H54 (cell line): ENCODE measurements around the gene CLIP1.
"Not testable (repeated sequence)": the region's sequence is repeated elsewhere in the genome, so short reads cannot be mapped to it uniquely, and the experiment has no call there.

ENCODE experiments used
- DNase-seq: peaks from one replicate; pipeline ENCODE4 v3.0.0; 2011; ENCODE audit warnings: low spot score, mixed read lengths; ENCODE audit not compliant: insufficient read length
- FAIRE-seq: peaks from 3 replicates; lab custom pipeline; 2011; peaks lifted over from hg19 to GRCh38; lab: Jason Lieb, UNC
- POLR2A ChIP-seq: IDR thresholded peaks from 2 replicates; pipeline ENCODE4 v1.6.1; 2011; ENCODE audit warnings: low read depth, mild to moderate bottlenecking, low read length

CLIP1 gene

DNA sequence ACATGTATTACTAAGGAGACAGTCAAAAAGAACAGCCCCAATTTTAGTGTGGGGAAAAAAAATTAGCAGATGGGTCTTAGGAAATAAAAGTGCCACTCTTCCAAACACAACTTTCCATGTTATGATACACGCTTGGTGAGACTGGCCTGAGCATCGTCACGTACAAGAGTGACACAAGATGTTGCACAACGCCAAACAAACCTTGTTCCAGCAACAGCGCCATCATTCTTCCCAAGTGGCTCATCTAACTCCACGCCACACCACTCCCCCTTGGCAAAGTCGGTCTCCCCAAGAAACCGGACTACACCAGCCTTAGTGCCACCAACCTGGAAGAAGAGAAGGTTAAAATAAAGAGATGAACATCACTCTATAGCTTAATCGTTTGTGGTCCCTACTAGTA, 58.7 kb downstream of the CLIP1 start:
- DNase-seq (no peak), FAIRE-seq (no peak)
- no peak for TF ChIP-seq POLR2A

DNA sequence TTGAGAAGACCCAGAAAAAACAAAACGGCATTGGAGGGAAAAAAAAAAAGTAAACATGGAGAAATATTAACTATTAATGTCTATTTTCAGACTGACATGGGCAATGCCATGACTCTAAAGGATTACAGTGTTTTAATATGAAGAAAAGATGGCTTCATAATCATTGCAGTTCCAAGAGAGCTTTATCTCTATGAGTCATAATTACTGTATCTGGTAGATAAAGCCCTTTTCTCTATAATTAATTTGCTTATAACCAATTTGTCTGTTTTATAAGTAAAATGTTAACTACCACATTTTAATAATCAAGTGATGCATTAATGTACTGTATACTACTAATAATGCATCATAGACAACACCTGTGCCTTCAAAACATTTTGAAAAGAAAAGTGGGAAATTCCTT, 59.7 kb downstream of the CLIP1 start:
- TF ChIP-seq POLR2A = no peak
- FAIRE-seq (no peak), DNase-seq (no peak)

DNA sequence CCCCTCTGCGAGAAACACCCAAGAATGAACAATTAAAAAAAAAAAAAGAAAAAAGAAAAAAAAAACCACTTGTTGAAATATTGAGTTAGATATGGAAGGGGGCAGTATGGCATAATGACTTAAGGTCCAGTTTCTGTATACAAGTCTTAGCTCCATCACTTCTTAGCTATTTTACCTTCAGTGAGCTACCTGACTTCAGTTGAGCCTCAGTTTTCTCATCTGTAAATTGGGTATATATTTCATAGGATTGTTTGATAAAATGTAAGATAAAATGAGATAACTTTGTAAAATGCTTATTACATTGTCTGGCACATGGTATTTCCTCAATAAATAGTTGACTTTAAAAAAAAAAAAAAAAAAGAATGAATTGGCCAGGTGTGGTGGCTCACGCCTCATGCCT, 64.1 kb downstream of the CLIP1 start:
- FAIRE-seq, DNase-seq: not testable (repeated sequence)

DNA sequence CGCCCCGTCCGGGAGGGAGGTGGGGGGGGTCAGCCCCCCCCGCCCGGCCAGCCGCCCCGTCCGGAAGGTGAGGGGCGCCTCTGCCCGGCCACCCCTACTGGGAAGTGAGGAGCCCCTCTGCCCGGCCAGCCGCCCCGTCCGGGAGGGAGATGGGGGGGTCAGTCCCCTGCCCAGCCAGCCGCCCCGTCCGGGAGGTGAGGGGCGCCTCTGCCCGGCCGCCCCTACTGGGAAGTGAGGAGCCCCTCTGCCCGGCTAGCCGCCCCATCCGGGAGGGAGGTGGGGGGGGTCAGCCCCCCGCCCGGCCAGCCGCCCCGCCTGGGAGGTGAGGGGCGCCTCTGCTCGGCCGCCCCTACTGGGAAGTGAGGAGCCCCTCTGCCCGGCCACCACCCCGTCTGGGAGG, 64.9 kb downstream of the CLIP1 start:
- FAIRE-seq, DNase-seq: not testable (repeated sequence)

DNA sequence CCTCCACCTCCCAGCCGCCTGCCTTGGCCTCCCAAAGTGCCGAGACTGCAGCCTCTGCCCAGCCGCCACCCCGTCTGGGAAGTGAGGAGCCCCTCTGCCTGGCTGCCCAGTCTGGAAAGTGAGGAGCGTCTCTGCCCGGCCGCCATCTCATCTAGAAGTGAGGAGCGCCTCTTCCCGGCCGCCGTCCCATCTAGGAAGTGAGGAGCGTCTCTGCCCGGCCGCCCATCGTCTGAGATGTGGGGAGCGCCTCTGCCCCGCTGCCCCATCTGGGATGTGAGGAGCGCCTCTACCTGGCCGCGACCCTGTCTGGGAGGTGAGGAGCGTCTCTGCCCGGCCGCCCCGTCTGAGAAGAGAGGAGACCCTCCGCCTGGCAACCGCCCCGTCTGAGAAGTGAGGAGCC, 65.5 kb downstream of the CLIP1 start:
- FAIRE-seq, DNase-seq: not testable (repeated sequence)

DNA sequence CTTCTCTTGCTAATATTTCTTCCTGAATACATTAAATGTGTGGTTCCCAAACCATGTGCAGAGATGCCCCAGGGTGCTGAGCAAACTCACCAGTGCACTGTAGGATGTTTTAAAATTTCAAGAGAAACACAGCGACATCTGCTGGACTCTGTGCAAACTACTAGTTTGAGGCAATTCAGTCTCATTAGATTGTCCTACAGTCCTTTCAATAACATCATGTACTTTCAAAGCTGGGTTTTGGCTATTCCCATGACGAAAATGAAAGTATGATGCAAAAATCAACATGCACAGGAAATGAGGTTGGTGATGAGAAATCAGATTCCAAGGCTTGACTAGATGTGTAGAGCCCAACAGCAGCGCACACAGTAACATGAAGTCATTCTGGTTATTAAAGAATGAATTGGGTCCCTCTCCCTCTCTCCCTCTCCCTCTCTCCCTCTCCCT, 66.3 kb downstream of the CLIP1 start:
- DNase-seq (peak; percentile 30), FAIRE-seq (peak; percentile 36)
- no peak for TF ChIP-seq POLR2A

DNA sequence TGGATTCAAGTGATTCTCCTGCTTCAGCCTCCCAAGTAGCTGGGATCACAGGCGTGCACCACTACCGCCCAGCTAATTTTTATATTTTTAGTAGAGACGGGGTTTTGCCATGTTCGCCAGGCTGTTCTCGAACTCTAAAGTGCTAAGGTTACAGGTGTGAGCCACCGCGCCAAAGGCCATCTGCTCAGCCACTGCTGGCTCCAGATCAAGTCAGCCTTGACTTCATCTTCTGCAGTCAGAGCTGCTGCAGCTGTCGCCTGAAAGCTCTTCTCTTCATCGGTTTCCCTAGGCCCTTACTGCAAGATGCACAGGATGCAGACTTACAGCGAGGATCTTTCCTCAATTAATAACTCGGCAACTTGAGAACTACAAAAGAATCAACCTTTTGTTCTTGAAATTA, 66.8 kb downstream of the CLIP1 start:
- DNase-seq = no peak
- no peak for FAIRE-seq
- TF ChIP-seq POLR2A = no peak

DNA sequence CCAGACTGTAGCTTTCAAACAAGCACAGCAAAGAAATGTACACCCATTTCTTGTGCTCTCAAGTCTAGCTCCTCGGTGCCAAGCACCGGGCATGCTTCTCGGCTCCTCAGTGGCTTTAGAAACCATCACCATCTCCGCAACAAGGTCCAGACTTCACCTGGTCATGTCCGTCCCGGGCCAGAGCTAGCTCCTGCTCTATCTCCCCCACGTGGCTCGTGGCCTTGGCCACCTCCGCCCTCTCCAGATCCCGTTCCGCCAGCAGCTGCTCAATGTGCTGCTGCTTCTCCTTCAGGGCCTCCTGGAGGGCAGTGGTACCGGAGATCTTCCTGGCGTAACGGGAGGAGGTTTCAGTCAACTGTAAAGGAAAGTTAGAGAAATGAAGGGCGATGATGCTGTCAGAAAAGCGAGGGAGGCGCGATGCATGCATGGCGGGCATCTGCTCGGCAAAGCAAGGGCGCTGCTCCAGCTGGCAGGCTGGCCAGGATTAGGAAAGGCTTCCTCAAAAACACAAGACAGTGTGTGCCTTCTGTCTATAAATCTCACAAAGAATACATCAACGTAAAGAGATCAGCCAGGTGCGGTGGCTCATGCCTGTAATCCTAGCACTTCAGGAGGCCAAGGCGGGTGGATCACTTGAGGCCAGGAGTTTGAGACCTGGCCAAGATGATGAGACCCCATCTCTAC, 67.4 kb downstream of the CLIP1 start:
- DNase-seq = no peak
- TF ChIP-seq POLR2A = no peak
- FAIRE-seq = no peak

DNA sequence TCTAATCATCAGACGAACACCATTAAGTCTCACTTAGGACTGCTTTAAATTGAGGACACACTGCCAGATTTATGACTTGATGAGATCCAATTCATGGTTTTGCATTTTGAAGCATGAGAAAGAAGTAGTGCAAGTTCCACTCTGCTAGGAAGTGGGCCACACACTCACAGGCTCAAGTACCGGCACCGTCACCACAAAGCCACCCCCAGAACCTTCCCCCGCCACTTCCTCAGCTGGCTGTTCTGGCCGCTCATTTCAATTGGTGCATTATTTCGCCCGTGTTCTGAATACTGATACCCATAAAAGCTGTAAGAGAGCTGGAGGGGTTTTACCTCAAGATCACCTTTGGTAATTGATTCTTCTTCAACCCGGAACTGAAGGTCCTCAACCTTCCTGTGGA, 70.1 kb downstream of the CLIP1 start:
- TF ChIP-seq POLR2A = no peak
- DNase-seq (no peak), FAIRE-seq (no peak)

DNA sequence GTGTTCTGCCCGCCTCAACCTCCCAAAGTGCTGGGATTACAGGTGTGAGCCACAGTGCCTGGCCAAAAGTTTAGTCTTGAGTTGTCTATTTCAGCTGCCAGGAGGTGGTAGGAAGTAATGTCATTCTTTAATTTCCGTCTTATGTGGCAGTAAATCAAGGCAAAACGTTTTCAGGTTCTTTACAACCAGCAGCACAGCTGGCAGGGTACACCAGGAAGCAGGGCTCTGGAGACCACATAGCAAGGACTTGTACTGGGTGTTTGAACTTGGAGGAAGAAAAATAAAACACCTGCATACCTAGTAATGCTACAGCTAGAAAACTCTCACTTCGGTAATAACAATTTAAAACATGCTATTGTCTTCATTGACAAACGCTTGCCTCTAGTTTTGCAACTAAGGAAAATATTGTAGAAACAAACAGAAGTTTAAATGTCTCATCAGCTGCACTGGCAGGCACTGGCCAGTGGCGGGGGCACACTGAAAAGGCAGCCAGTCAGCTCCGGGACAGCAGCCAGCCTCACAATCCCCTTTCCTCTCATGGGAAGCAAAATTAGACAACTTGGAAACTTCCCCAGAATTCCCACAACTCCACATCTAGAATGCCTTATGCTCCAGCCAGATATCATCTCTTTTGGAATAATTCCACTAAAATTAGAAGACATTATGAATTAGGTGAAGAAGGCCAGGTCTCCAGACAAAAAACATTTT, 72.2 kb downstream of the CLIP1 start:
- no peak for FAIRE-seq
- DNase-seq = no peak
- TF ChIP-seq POLR2A = no peak

DNA sequence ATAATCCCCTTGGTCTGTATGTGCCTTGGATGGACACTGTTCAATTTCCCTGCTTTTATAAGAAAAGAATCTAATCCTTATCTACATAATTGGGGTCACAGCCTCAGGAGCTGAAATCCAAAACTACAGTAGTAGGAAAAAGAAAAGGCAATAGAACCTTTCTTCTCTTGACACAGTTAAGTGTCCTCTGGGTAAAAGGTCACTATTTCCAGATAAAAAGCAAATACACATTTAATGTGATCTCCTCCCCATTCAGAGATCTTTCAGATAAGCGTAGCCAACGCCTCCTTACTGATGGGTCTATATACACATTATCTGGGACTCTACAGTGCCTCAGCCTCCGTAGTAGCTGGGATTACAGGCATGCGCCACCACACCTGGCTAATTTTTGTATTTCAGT, 73.4 kb downstream of the CLIP1 start:
- DNase-seq (no peak), FAIRE-seq (no peak)
- no peak for TF ChIP-seq POLR2A

DNA sequence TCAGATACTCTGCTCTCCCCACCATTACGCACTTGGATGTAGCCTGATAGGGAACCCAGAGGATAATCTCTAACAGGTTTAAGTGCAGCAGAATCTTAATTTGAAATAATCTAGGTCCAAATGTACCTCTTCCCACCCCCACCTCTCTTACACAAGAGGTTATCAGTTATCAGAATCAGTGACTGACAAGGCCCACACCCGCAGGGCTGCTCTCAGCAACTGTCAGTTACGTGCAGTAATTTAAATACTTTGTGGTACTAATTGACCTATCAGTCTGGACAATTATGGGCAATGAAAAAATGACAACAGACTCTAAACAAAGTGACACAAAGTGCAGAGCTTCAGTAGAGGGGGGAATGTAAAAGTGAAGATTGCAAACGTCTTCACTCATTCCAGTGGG, 74.0 kb downstream of the CLIP1 start:
- FAIRE-seq = no peak
- no peak for DNase-seq
- TF ChIP-seq POLR2A = no peak

DNA sequence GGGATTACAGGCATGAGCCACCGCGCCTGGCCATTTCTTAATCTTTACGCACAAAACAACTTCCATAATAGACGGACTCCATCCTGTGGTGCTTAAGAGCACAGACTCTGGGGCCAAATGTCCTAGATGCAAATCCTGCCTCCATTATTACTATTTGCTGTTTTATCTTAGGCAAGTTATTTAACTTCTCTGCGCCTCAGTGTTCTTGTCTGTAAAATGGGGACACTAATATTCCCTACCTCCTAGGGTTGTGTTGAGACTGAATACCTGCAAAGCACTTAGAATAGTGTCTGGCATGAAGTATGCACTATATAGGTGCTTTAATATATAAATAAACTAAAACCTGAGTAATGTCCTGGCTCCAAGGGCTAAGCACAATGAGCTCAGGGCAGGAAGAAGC, 76.4 kb downstream of the CLIP1 start:
- TF ChIP-seq POLR2A = no peak
- FAIRE-seq = no peak

DNA sequence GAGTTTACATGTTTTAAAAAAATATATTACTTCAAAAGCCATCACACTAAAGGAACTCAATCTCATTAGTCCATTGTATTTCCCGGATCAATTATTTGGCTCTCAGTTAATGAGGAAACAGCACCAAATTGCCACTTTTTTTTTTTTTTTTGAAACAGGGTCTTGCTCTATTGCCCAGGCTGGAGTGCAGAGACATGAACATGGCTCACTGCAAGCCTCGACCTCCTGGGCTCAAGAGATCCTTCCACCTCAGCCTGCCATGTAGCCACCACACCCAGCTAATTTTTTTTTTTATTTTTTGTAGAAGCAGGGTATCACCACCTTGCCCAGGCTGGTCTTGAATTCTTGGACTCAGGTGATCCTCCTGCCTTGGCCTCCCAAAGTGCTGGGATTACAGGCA, 77.4 kb downstream of the CLIP1 start:
- no peak for FAIRE-seq

More for the DNA sequence above, 76.4 kb downstream of the CLIP1 start:
- no peak for DNase-seq

More for the DNA sequence above, 77.4 kb downstream of the CLIP1 start:
- DNase-seq = no peak
- TF ChIP-seq POLR2A = no peak
